22Rv1 (cell line): ENCODE measurements around the gene SRPK1.
A peak's percentile ranks its signal among the peaks of the same experiment; 100 is the strongest.

ENCODE experiments used
- H3K27ac ChIP-seq: fragments of 450-650 bp; 2 replicates; pipeline ENCODE4 v1.5.1; 2017
- ZFX ChIP-seq: fragments of 450-650 bp; IDR thresholded peaks from 2 replicates; pipeline ENCODE4 v1.6.1; 2017; ENCODE audit warnings: antibody characterized with exemption, borderline replicate concordance
- TF ChIP-seq, protein P1 (sequence below): fragments of 450-650 bp; IDR thresholded peaks from 2 replicates; pipeline ENCODE4 v1.5.1; 2017; ENCODE audit warnings: mild to moderate bottlenecking

The SRPK1 gene

DNA sequence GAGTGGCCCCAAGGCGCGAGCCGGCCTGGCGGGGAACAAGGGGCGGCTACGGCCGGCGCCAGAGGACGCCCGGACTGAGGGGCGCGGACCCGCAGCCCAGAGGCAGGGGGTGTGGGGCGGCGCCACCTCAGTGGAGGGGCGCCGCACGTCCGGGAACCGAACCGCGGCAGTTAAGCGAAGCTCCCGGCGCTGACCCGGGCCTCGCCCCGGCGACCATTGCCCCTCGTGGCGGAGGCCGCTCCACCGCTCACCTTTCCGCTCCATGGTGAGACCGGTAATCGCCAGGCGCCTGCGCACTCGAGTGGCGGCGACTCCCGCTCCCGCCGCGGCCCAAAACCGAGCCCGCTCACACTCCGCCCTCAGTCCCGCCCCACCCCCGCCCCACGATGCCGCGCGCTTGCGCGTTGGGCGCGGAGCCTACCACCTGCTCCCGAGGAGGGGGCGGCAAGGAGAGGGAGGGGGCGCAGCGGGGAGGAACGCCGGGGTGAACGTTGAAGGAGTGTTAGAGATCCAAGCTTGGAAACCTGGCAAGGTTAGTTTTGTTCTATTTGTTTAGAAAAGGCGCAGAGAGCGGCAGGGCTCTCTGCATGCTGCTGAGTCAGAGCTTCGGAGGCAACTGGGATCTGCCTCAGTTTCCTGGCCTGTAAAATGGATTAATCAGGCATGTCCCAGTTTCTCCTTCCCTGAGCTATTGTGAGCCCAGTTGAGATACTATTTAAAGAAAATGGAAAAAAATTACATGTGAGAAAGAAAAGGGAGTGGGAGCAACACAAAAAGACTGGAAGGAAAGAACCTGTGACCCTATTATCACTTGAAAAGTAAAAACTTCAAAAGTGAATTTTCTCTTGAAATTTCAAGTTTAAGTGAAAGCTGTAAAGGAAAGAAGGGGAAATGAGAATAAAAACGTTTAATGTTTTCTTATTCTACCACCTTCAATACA lies at the start of gene SRPK1:
TSS of gene SRPK1 (minus strand) at position 306 of the 940 bp plus-strand sequence. CDS start at position 264, 42 bp downstream.
- no peak for TF ChIP-seq ZFX
- TF ChIP-seq, protein P1, sequence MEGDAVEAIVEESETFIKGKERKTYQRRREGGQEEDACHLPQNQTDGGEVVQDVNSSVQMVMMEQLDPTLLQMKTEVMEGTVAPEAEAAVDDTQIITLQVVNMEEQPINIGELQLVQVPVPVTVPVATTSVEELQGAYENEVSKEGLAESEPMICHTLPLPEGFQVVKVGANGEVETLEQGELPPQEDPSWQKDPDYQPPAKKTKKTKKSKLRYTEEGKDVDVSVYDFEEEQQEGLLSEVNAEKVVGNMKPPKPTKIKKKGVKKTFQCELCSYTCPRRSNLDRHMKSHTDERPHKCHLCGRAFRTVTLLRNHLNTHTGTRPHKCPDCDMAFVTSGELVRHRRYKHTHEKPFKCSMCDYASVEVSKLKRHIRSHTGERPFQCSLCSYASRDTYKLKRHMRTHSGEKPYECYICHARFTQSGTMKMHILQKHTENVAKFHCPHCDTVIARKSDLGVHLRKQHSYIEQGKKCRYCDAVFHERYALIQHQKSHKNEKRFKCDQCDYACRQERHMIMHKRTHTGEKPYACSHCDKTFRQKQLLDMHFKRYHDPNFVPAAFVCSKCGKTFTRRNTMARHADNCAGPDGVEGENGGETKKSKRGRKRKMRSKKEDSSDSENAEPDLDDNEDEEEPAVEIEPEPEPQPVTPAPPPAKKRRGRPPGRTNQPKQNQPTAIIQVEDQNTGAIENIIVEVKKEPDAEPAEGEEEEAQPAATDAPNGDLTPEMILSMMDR, result no peak
- peak within 1 kb of the TSS; percentile 72 for H3K27ac ChIP-seq

DNA sequence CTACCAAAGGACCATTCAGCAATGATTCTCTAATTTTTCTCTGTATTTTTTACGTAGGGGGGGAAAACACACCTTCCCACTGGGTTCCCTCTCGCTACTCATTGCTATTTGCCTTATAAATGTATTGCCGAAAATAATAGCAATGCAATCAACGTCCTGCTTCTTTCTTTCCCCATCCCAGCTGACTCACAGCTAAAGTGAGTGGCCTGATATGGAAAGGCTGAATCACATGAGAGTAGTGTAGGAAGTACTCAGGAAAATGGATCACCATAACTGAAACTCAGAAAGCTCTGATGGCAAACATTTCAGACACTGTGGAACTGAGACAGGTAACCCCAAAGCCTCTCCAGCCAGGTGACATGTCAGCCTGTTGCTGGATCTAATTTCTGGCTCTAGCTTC lies 49.3 kb upstream of the SRPK1 start:
- TF ChIP-seq ZFX, result no peak
- TF ChIP-seq, protein P1, result no peak
- no peak overlapping the region for H3K27ac ChIP-seq

DNA sequence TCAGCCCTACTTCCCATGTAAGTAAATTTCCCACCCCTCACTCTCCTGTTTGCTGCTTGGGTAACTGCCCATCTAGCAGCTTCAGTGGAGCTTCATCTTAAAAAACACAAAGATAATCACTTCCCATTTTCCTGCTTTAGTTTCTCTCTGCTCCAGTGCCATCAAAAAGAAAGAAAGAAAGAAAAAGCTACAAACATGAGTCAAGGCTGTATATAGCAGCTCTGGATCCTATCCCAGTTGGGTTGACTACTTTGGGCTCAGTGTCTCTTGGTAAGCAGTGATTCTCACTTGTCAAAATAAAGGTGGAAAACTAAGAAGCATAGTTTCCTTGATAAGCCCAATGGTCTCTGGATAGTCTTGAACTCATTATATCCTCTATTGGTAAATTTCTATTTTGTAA lies 48.7 kb upstream of the SRPK1 start:
- TF ChIP-seq, protein P1, result no peak
- TF ChIP-seq ZFX, result no peak
- H3K27ac ChIP-seq, result no peak overlapping the region

DNA sequence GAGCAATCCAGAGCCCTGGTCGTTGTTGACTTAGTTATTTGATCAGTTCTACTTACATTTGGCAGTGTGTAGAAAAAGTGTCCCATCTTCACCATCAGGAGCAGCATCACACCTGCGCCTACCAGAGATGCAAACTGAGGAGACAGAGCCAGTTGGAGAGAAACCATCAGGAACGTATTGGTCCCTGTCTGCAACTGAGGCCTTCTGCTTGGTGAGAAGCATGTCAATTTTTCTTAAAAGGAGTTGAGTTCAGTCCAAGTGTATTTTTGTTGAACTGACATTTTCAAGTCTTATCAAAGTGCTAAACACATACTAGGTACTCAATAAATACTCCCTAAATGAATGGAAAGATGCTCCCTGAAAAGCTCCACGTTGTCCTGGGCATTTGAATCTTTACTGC lies 47.9 kb upstream of the SRPK1 start:
- H3K27ac ChIP-seq, result no peak overlapping the region
- TF ChIP-seq ZFX, result no peak
- TF ChIP-seq, protein P1, result no peak

DNA sequence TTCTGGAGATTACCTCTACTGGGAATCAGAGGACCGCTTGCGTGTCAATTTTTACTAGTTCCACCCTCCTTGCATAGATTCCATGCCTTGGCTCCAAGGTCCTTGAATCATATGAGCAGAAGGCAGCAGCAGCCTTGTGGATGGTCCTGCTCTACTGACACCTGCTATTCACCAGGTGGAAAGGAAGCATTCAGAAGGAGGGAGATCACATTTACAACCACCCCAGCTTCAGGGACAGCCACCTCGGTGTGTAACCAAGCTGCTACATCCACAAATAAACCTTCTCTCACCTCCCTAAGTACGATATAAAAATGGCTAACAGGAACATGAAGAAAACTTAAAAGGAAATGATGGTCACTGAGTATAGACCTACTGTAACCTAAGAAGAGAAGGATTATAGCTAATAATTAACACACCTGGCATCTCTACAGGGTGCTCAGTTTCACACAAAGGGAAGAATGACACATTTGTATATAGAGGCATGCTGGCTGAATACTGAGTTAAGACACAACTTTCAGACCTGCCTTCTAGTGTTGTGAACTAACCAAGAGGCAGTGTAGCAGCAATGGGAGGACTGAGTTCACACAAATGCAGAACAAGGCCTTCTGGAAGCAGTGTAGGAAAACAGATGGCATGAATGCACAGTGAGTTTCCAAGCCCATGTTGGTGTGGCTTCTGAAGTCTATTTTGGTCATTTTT lies 46.3 kb upstream of the SRPK1 start:
- H3K27ac ChIP-seq, result peak overlapping the region; percentile 71

GRCh38 chr6:35962779-35963560 lies 42.1 kb upstream of the SRPK1 start:
- TF ChIP-seq, protein P1, result no peak
- TF ChIP-seq ZFX, result no peak
- no peak overlapping the region for H3K27ac ChIP-seq

More for the DNA sequence above, 46.3 kb upstream of the SRPK1 start:
- TF ChIP-seq, protein P1, result no peak
- TF ChIP-seq ZFX, result no peak
